Activated CD4-positive, CD25-positive, alpha-beta regulatory T cell treated with anti-CD3 and anti-CD28 coated beads, Interleukin-2, amount 50 U/mL, for 16 hours (primary cell): Measurements from ENCODE around the gene CTNNBIP1.
"Not testable (repeated sequence)": the region's sequence is repeated elsewhere in the genome, so short reads cannot be mapped to it uniquely, and the experiment has no call there.

ENCODE experiments used
- DNase-seq: peaks from one replicate; pipeline ENCODE4 v3.0.0-alpha.2; 2020; ENCODE audit warnings: low read depth, low spot score

CTNNBIP1 gene

GRCh38 chr1:9805006-9805508, 105.0 kb downstream of the CTNNBIP1 start:
- no peak for DNase-seq

GRCh38 chr1:9803003-9803918, 106.8 kb downstream of the CTNNBIP1 start:
- DNase-seq, result not testable (repeated sequence)

GRCh38 chr1:9801909-9802308, 108.2 kb downstream of the CTNNBIP1 start:
- no peak for DNase-seq
